Testis (tissue), 3 donors: ENCODE results near the gene EP400. TPM values are rescaled to one million over a fixed set of nuclear protein-coding genes. Genes with fewer than 3 reads are reported as not detected.

ENCODE experiments used
- DNase-seq: peaks from one replicate; pipeline ENCODE4 v3.0.0-alpha.2; 2019
- H3K27ac ChIP-seq, 2 donors: fragments of 200-600 bp; sonication (generic); one replicate each; pipeline ENCODE4 v1.5.1; 2019
- H3K27me3 ChIP-seq: fragments of 200-600 bp; sonication (generic); one replicate; pipeline ENCODE4 v1.5.1; 2019
- H3K36me3 ChIP-seq: fragments of 200-600 bp; sonication (generic); one replicate; pipeline ENCODE4 v1.5.1; 2017; ENCODE audit warnings: low read depth; ENCODE audit errors: missing control alignments
- H3K4me1 ChIP-seq: fragments of 200-600 bp; sonication (generic); one replicate; pipeline ENCODE4 v1.5.1; 2019
- H3K4me3 ChIP-seq, 2 donors: fragments of 200-600 bp; sonication (generic); one replicate each; pipeline ENCODE4 v1.5.1; 2017 to 2019
- H3K9me3 ChIP-seq: fragments of 200-600 bp; sonication (generic); one replicate; pipeline ENCODE4 v1.5.1; 2017
- CTCF ChIP-seq, 3 experiments: fragments of 450-650 bp in 2 of 3; fragments of 200-600 bp in 1 of 3; sonication (generic) in 1 of 3; IDR thresholded peaks; one replicate each; pipeline ENCODE4 v1.5.1; 2016 to 2019; ENCODE audit warnings: antibody characterized with exemption in 3 of 3, mild to moderate bottlenecking in 2 of 3, moderate library complexity in 1 of 3
- POLR2A ChIP-seq: fragments of 450-650 bp; IDR thresholded peaks from one replicate; pipeline ENCODE4 v1.6.1; 2017; ENCODE audit warnings: antibody characterized with exemption, mild to moderate bottlenecking, moderate library complexity
- WGBS, 2 donors: methylation state at CpG; one replicate each; pipeline ENCODE4 v1.1.5; 2018; 5-methylcytosine and 5-hydroxymethylcytosine counted together
- intact Hi-C: fragments of 100-400 bp; cut with DNase I; formaldehyde crosslinking; loops from one replicate; pipeline ENCODE4 v1.15.1; 2023; ENCODE audit warnings: low total_unique reads
- polyA plus RNA-seq: library from polyadenylated mRNA; stranded (reverse); fragments of 350-450 nt; fragmentation: Illumina TruSeq; extraction: RNeasy Lipid Tissue Mini Kit (QIAGEN cat#74804); gene quantifications from one replicate; pipeline ENCODE4 v1.2.3, GENCODE V29; 2014; ENCODE audit warnings: low read depth, low replicate concordance; ENCODE audit not compliant: insufficient read depth
- total RNA-seq, 2 donors: library from RNA; depleted of rRNA; stranded (reverse); fragments of >200 nt; gene quantifications; one replicate each; pipeline ENCODE4 v1.2.3, GENCODE V29; 2016

EP400 gene
- total and polyA plus RNA-seq, 3 donors from 2014 or later, result 44.2 to 83.0 (median 69.4) TPM

DNA sequence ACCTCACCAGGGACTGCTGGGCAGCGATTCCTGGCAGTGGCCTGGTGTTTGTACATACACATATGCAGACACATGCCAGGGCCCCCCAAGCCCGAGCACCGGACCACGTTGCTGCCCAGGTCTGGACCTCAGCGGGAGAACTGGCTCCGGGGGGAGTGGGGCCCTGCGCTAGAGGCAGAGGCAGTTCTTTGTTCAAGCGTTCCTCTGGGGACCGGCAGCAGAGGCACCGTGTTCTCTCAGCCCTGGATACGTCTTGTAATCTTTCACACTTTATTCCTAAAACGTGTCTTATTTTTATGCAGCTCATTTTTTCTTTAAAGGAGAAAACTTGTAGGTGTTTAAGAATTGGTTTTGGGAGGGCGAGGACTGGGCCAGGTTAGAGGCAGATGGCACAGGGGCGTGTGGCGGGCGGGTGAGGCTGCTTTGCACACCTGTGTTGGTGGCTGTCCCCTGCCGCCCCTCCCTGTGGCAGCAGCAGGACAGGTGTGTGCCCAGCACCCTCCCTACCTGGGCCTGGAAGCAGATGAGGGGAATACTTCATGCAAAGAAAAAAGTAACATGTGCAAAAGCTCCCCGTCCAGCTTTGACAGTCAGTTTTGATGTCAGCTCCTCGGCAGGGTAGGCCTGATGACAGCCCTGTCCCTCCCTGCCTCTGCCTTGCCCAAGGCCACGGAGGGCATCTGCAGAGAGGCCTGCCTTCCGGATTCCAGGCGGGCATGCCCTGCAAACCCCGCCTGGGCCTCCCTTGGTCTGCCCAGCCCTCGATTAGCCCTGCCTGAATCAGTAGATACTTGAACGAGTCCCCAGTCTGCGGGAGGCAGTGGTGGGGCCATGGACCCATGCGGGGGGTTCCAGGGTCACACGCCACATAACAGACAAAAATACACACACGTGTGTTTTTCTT, 27.6 kb upstream of the EP400 start:
- intact Hi-C loops, result no loop called here
- no peaks in the 10 kb centered on the region for H3K36me3 ChIP-seq

GRCh38 chr12:131922772-131923171, 27.0 kb upstream of the EP400 start:
- Histone ChIP-seq H3K27me3 (no peaks in the 10 kb centered on the region), H3K27ac (peak overlapping the region in 1 of 2 donors; percentile 68), H3K36me3 (no peaks in the 10 kb centered on the region), H3K9me3 (no peaks in the 10 kb centered on the region), H3K4me1 (peaks cover 17% of the 10 kb centered on the region), H3K4me3 (no peak overlapping the region)
- no peak for DNase-seq
- WGBS, 2 donors, result 89 to 91% methylated on average over 13 of the region's 13 CpGs
- intact Hi-C loops, result no loop called here
- TF ChIP-seq CTCF (IDR thresholded peaks at IDR 0.05) (no peak), POLR2A (no peak)

More for the DNA sequence above, 27.6 kb upstream of the EP400 start:
- Histone ChIP-seq H3K9me3 (no peaks in the 10 kb centered on the region), H3K4me3 (no peak overlapping the region), H3K27me3 (no peaks in the 10 kb centered on the region), H3K4me1 (peaks cover 17% of the 10 kb centered on the region), H3K27ac (peak overlapping the region in 1 of 2 donors; percentile 68)
- TF ChIP-seq POLR2A, result no peak
- TF ChIP-seq CTCF (IDR thresholded peaks at IDR 0.05), result no peak
- 47 to 59% methylated on average over 28 to 29 of the region's 29 CpGs for WGBS, 2 donors
- peak; percentile 54 for DNase-seq

GRCh38 chr12:131923260-131923659, 26.5 kb upstream of the EP400 start:
- H3K36me3 ChIP-seq, result no peaks in the 10 kb centered on the region
- TF ChIP-seq POLR2A (no peak), CTCF (IDR thresholded peaks at IDR 0.05) (no peak)
- no peaks in the 10 kb centered on the region for H3K27me3 ChIP-seq
- DNase-seq, result no peak
- intact Hi-C loops, result no loop called here
- H3K9me3 ChIP-seq, result no peaks in the 10 kb centered on the region
- H3K27ac ChIP-seq, result peak overlapping the region in 1 of 2 donors; percentile 68
- no peak overlapping the region for H3K4me3 ChIP-seq
- H3K4me1 ChIP-seq, result peaks cover 17% of the 10 kb centered on the region
- WGBS, 2 donors, result 75 to 80% methylated on average over 9 to 11 of the region's 11 CpGs

DNA sequence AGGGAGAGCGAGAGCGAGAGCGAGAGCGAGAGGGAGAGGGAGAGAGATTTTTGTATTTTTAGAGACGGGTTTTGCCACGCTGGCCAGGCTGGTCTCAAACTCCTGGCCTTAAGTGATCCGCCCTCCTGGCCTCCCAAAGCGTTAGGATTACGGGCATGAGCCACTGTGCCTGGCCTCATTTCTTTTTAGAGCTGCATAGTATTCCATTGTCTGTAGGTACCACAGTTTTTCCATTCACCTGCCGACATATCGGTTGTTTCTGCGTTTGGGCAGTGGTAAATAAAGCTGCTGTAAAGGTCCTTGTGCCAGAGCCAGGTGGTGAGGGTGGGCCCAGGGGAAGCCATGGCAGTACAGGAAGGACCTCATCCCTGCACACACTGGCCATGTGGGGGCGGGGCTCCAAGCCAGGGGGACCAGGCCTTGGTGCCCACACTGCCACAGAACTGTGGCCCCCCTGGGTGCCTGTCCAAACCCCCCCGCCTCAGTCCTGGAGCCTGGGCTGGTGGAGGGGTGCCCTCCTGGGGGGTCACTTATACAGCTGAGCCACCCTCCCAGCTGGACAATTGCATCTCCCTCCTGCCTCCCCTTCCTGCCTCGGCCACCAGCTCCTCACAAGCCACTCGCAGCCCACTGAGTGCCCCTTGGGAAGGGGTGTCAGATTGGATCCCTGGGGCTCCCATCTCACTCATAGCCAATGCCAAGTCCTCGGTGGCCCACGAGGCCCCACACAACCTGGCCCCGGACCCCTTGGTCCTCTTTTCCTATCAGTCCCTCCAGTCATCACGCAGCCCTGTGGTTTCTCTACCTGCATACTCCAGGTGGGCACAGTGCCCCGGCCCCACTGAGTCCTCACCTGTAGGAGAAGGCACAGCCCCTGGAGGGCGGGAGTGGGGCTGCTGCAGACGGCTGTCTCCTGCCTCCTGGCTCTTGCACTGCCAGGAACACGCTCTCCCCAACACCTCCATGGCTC, 22.3 kb upstream of the EP400 start:
- no peak for TF ChIP-seq POLR2A
- TF ChIP-seq CTCF (IDR thresholded peaks at IDR 0.05), result no peak
- Histone ChIP-seq H3K27me3 (no peaks in the 10 kb centered on the region), H3K27ac (no peak overlapping the region), H3K4me3 (no peak overlapping the region), H3K9me3 (no peaks in the 10 kb centered on the region), H3K4me1 (peaks cover 5% of the 10 kb centered on the region), H3K36me3 (no peaks in the 10 kb centered on the region)
- WGBS, 2 donors, result 62 to 71% methylated on average over 22 to 24 of the region's 24 CpGs
- intact Hi-C loops, result no loop called here
- DNase-seq, result no peak
